HepG2 (cell line): ENCODE data around the gene ATP13A3. TPM values are rescaled to one million over a fixed set of nuclear protein-coding genes. Genes with fewer than 3 reads are reported as not detected.

Experiments used
- ATAC-seq: fragments of 200-7000 bp; cut with Tn5 transposase; 3 replicates; pipeline ENCODE4 v1.9.1; 2020; ENCODE audit warnings: mild to moderate bottlenecking, moderate library complexity
- BruUV-seq: library from RNA; stranded (reverse); fragments of 400-500 nt; replicated peaks from 2 replicates; lab custom pipeline; 2021; lab: Mats Ljungman, UMichigan
- CTCF ChIA-PET: fragments of 300-600 bp; formaldehyde crosslinking; extraction: SDS; loops from one replicate; lab custom pipeline; 2021; ENCODE audit warnings: low total read pairs, inconsistent platforms, low intra/inter-chr PET ratio; lab: Yijun Ruan, JAX
- POLR2A ChIA-PET: fragments of 350-600 bp; sonication (Branson Sonifier 250); formaldehyde crosslinking; loops from one replicate; lab custom pipeline; 2020; ENCODE audit warnings: antibody characterized with exemption, inconsistent platforms; lab: Yijun Ruan, JAX
- DNase-seq: peaks from one replicate; pipeline ENCODE4 v3.0.0-alpha.2; 2015; ENCODE audit warnings: low spot score
- FAIRE-seq: peaks from 3 replicates; lab custom pipeline; 2011; peaks lifted over from hg19 to GRCh38; lab: Jason Lieb, UNC
- H2AFZ ChIP-seq: one replicate; pipeline ENCODE4 v1.6.1; 2011; ENCODE audit warnings: low read length, inconsistent platforms
- H3K27ac ChIP-seq: fragments of 300-600 bp; 3 replicates; pipeline ENCODE4 v1.8.0; 2011; ENCODE audit warnings: mixed run types, mild to moderate bottlenecking, mixed read lengths, low read length, inconsistent platforms; ENCODE audit not compliant: insufficient read depth; ENCODE audit errors: extremely low read length
- H3K27me3 ChIP-seq, 2 experiments: fragments of 200-600 bp in 1 of 2; 2 replicates in 1 of 2; 3 replicates in 1 of 2; pipeline versions ENCODE4 v1.6.0 to v1.8.0; 2011; ENCODE audit warnings: low read length in 2 of 2, mild to moderate bottlenecking in 2 of 2, moderate library complexity in 2 of 2, inconsistent platforms in 1 of 2; ENCODE audit not compliant: insufficient read depth in 2 of 2, control insufficient read depth in 1 of 2
- H3K36me3 ChIP-seq, 2 experiments: fragments of 200-600 bp in 1 of 2; replicated peaks in 1 of 2; 2 replicates in 1 of 2; 3 replicates in 1 of 2; pipeline versions ENCODE4 v1.5.1 to v1.8.0; 2011; ENCODE audit warnings: low read length in 2 of 2, inconsistent platforms in 1 of 2; ENCODE audit not compliant: insufficient read depth in 2 of 2, control insufficient read depth in 1 of 2
- H3K4me1 ChIP-seq: 2 replicates; pipeline ENCODE4 v1.5.1; 2012; ENCODE audit warnings: low read length, inconsistent platforms; ENCODE audit not compliant: insufficient read depth
- H3K4me2 ChIP-seq: 2 replicates; pipeline ENCODE4 v1.6.0; 2011; ENCODE audit warnings: low read depth, low read length, inconsistent platforms
- H3K4me3 ChIP-seq, 3 experiments: fragments of 200-600 bp in 1 of 3; sonication (generic), shearing (Covaris generic) in 1 of 3; replicated peaks in 1 of 3; 2 replicates each; pipeline ENCODE4 v1.5.1; 2011 to 2016; ENCODE audit warnings: low read length in 3 of 3, inconsistent platforms in 2 of 3, low read depth in 2 of 3, mild to moderate bottlenecking in 2 of 3, control low read depth in 1 of 3, mixed read lengths in 1 of 3; ENCODE audit not compliant: insufficient read depth in 1 of 3
- H3K79me2 ChIP-seq: one replicate; pipeline ENCODE4 v1.6.1; 2011; ENCODE audit warnings: low read length, inconsistent platforms; ENCODE audit not compliant: insufficient read depth
- H3K9ac ChIP-seq: 2 replicates; pipeline ENCODE4 v1.6.0; 2011; ENCODE audit warnings: mild to moderate bottlenecking, low read depth, low read length, inconsistent platforms; ENCODE audit not compliant: insufficient read depth
- H3K9me3 ChIP-seq: 2 replicates; pipeline ENCODE4 v1.5.1; 2012; ENCODE audit warnings: mild to moderate bottlenecking, low read length
- H4K20me1 ChIP-seq: 2 replicates; pipeline ENCODE4 v1.6.0; 2011; ENCODE audit warnings: inconsistent platforms, mild to moderate bottlenecking, low read length, moderate library complexity; ENCODE audit not compliant: insufficient read depth
- CREB1 ChIP-seq, 2 experiments: fragments of 450-650 bp in 1 of 2; IDR thresholded peaks; 2 replicates each; pipeline ENCODE4 v1.6.1; 2016 to 2017; ENCODE audit warnings: control low read depth in 1 of 2, mild to moderate bottlenecking in 1 of 2, missing compliant biosample characterization in 1 of 2, missing genetic modification characterization in 1 of 2
- FOXA1 ChIP-seq, 2 experiments: fragments of 450-650 bp in 1 of 2; sonication (generic) in 1 of 2; formaldehyde crosslinking in 1 of 2; IDR thresholded peaks; 2 replicates each; pipeline versions ENCODE4 v1.4.0 to v1.6.1; 2016 to 2020; ENCODE audit warnings: missing genetic modification reagents in 1 of 2
- HDAC1 ChIP-seq: sonication (generic); formaldehyde crosslinking; IDR thresholded peaks from 2 replicates; pipeline ENCODE4 v1.5.1; 2020; ENCODE audit warnings: mild to moderate bottlenecking, missing genetic modification reagents
- HOXA9 ChIP-seq: sonication (generic); formaldehyde crosslinking; IDR thresholded peaks from 2 replicates; pipeline ENCODE4 v1.8.1; 2022; ENCODE audit warnings: missing genetic modification reagents, mild to moderate bottlenecking, moderate library complexity, borderline replicate concordance
- MEIS2 ChIP-seq: sonication (generic); formaldehyde crosslinking; IDR thresholded peaks from 2 replicates; pipeline ENCODE4 v1.9.0; 2021; ENCODE audit warnings: mild to moderate bottlenecking, missing genetic modification reagents
- SAP130 ChIP-seq: IDR thresholded peaks from 2 replicates; pipeline ENCODE4 v1.6.1; 2016; ENCODE audit warnings: low read depth
- SIN3A ChIP-seq: IDR thresholded peaks from 2 replicates; pipeline ENCODE4 v1.6.1; 2011; ENCODE audit warnings: low read depth, mild to moderate bottlenecking, control low read depth, low read length, borderline replicate concordance
- SNAI1 ChIP-seq: sonication (generic); formaldehyde crosslinking; IDR thresholded peaks from 2 replicates; pipeline ENCODE4 v1.5.0; 2020; ENCODE audit warnings: mild to moderate bottlenecking, missing genetic modification reagents, borderline replicate concordance
- TOPORS ChIP-seq: sonication (generic); formaldehyde crosslinking; IDR thresholded peaks from 2 replicates; pipeline ENCODE4 v1.8.0; 2023; ENCODE audit warnings: mild to moderate bottlenecking, missing genetic modification reagents
- ZNF563 ChIP-seq: sonication (generic); formaldehyde crosslinking; IDR thresholded peaks from 2 replicates; pipeline ENCODE4 v1.8.0; 2022; ENCODE audit warnings: mild to moderate bottlenecking, moderate library complexity, missing genetic modification reagents
- ZNF589 ChIP-seq: sonication (generic); formaldehyde crosslinking; conservative IDR thresholded peaks from 2 replicates; pipeline ENCODE4 v1.8.0; 2022; ENCODE audit warnings: mild to moderate bottlenecking, moderate library complexity, missing genetic modification reagents
- ZNF761 ChIP-seq: sonication (generic); formaldehyde crosslinking; conservative IDR thresholded peaks from 2 replicates; pipeline ENCODE4 v1.4.0; 2020; ENCODE audit warnings: mild to moderate bottlenecking, missing genetic modification reagents
- ZSCAN25 ChIP-seq: sonication (generic); formaldehyde crosslinking; IDR thresholded peaks from 2 replicates; pipeline ENCODE4 v1.8.0; 2022; ENCODE audit warnings: mild to moderate bottlenecking, missing genetic modification reagents
- WGBS: methylation state at CpG from one replicate; pipeline ENCODE4 v1.1.6; 2017; ENCODE audit warnings: low lambda C conversion rate; 5-methylcytosine and 5-hydroxymethylcytosine counted together
- in situ Hi-C: cut with HindIII; loops from 2 replicates; pipeline ENCODE4 v1.10.0; 2017; ENCODE audit warnings: low pct_unique_long_range_greater_than_20kb; ENCODE audit not compliant: extremely low pct_ligation_motif_present
- intact Hi-C: fragments of 100-400 bp; cut with micrococcal nuclease; formaldehyde crosslinking; loops from one replicate; pipeline ENCODE4 v1.10.0; 2022; ENCODE audit not compliant: unreplicated experiment
- polyA plus RNA-seq, 8 experiments: library from polyadenylated mRNA; depleted of rRNA in 3 of 8; stranded (reverse) in 7 of 8; unstranded in 1 of 8; fragments of >200 nt; fragmentation: Illumina TruSeq in 4 of 8; extraction: Trizol in 4 of 8; gene quantifications; 2 replicates each; pipeline versions ENCODE4 v1.2.1 to v1.2.3, GENCODE V29; 2011 to 2016; ENCODE audit warnings: low read depth in 4 of 8, missing spikeins in 1 of 8, mixed read lengths in 1 of 8; ENCODE audit not compliant: insufficient read depth in 1 of 8
- total RNA-seq, 5 experiments: library from RNA; depleted of rRNA; stranded (reverse); fragments of >200 nt; fragmentation: Illumina TruSeq; extraction: Trizol; gene quantifications; 2 replicates each; pipeline ENCODE4 v1.2.3, GENCODE V29; 2016; ENCODE audit warnings: low read depth in 1 of 5
- TF ChIP-seq, protein P1 (sequence below): sonication (generic); formaldehyde crosslinking; IDR thresholded peaks from 2 replicates; pipeline ENCODE4 v1.5.1; 2020; ENCODE audit warnings: mild to moderate bottlenecking, missing genetic modification reagents, moderate library complexity
- TF ChIP-seq, protein P2 (sequence below): sonication (generic); formaldehyde crosslinking; IDR thresholded peaks from 2 replicates; pipeline ENCODE4 v1.4.0; 2020; ENCODE audit warnings: missing genetic modification reagents

Gene ATP13A3
- total and polyA plus RNA-seq, 2 of the 13 experiments (the other 11 are each of a cell fraction or from before 2014, with no cell fraction given): 44.9 to 80.8 TPM

DNA sequence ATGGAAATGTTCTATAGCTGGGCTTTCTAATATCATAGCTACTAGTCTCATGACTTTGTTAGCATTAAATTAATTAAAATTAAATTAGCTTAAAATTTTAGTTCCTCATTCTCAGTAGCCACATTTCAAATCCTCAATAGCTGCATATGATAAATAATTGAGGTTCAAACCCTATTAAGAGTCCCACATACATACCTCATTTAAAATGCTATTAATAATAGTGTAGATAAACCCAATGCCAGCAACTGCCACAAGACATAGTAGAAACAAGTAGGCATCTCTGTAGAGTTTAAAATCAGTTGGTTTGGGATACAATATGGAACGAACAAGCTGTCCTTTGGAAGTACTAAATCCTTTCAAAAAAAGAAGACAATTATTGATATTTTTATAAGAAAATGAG, 39.1 kb downstream of the ATP13A3 start:
- Histone ChIP-seq H3K9me3 (no peaks in the 10 kb centered on the region), H4K20me1 (peaks cover 3% of the 10 kb centered on the region; the same call in 1 of the 2 replicates), H3K4me2 (no peak overlapping the region), H3K4me3 (no peak overlapping the region), H3K27ac (no peak overlapping the region), H3K79me2 (no peaks in the 10 kb centered on the region), H3K36me3 (peaks cover 10 to 65% of the 10 kb centered on the region in 2 experiments), H3K9ac (no peak overlapping the region), H3K4me1 (peaks cover 24% of the 10 kb centered on the region), H2AFZ (no peak overlapping the region), H3K27me3 (no peaks in the 10 kb centered on the region)
- no peak for DNase-seq
- CTCF ChIA-PET: no interaction called here
- TF ChIP-seq, protein P1, sequence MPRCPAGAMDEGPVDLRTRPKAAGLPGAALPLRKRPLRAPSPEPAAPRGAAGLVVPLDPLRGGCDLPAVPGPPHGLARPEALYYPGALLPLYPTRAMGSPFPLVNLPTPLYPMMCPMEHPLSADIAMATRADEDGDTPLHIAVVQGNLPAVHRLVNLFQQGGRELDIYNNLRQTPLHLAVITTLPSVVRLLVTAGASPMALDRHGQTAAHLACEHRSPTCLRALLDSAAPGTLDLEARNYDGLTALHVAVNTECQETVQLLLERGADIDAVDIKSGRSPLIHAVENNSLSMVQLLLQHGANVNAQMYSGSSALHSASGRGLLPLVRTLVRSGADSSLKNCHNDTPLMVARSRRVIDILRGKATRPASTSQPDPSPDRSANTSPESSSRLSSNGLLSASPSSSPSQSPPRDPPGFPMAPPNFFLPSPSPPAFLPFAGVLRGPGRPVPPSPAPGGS (CRISPR knock-in tag): no peak
- TF ChIP-seq TOPORS: no peak
- TF ChIP-seq MEIS2: no peak
- no peak for TF ChIP-seq ZSCAN25 (CRISPR knock-in tag)
- no peak for TF ChIP-seq ZNF589 (CRISPR knock-in tag)
- no TSS peak for BruUV-seq
- FAIRE-seq: no peak
- intact Hi-C loops: no loop called here
- POLR2A ChIA-PET: interaction anchor here (1.2 to 1.9 kb wide), 2 partner anchors 124 to 136 kb away, joined by 4 to 5 read pairs; no protein-coding TSS in a partner anchor
- WGBS: 97% methylated on average over 1 of the region's 1 CpG
- in situ Hi-C loops: no loop called here
- ATAC-seq: no peak

DNA sequence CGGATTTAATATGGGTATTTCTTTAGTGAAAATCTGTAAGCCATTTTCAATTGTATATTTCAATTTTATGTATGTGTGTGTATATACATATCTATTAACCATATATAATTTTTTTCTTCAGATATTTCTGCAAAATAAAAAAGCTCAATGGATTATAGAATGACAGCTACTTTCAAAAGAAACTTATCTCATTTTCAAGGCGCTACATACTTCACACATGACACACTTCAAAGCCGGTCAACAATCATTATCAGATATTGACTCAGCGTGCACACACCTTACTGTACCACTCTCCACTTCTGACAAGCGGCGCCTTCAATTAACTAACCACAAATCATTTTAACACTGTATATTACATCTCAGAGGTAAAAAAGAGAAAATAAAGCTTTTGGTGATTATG, 39.6 kb downstream of the ATP13A3 start:
- intact Hi-C loops: no loop called here
- 33% methylated on average over 6 of the region's 6 CpGs for WGBS
- Histone ChIP-seq H3K36me3 (peaks cover 10 to 67% of the 10 kb centered on the region in 2 experiments), H3K9ac (no peak overlapping the region), H2AFZ (no peak overlapping the region), H3K27ac (peak overlapping the region; percentile 46), H3K79me2 (no peaks in the 10 kb centered on the region), H3K9me3 (no peaks in the 10 kb centered on the region), H3K4me2 (peak overlapping the region; percentile 30; the same call in 1 of the 2 replicates), H4K20me1 (peaks cover 3% of the 10 kb centered on the region; the same call in 1 of the 2 replicates), H3K4me1 (peaks cover 24% of the 10 kb centered on the region), H3K4me3 (no peak overlapping the region), H3K27me3 (no peaks in the 10 kb centered on the region)
- BruUV-seq: no TSS peak
- DNase-seq (peak; percentile 67), ATAC-seq (peak; percentile 91), FAIRE-seq (no peak)
- ChIA-PET CTCF (no interaction called here), POLR2A (interaction anchor here (1.0 to 1.9 kb wide), 3 partner anchors 125 to 137 kb away, joined by 3 to 5 read pairs (median 4); no protein-coding TSS in a partner anchor)
- in situ Hi-C loops: no loop called here
- peak; percentile 49 for TF ChIP-seq SAP130 (CRISPR knock-in tag)
- TF ChIP-seq, protein P2, sequence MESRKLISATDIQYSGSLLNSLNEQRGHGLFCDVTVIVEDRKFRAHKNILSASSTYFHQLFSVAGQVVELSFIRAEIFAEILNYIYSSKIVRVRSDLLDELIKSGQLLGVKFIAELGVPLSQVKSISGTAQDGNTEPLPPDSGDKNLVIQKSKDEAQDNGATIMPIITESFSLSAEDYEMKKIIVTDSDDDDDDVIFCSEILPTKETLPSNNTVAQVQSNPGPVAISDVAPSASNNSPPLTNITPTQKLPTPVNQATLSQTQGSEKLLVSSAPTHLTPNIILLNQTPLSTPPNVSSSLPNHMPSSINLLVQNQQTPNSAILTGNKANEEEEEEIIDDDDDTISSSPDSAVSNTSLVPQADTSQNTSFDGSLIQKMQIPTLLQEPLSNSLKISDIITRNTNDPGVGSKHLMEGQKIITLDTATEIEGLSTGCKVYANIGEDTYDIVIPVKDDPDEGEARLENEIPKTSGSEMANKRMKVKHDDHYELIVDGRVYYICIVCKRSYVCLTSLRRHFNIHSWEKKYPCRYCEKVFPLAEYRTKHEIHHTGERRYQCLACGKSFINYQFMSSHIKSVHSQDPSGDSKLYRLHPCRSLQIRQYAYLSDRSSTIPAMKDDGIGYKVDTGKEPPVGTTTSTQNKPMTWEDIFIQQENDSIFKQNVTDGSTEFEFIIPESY: peak; percentile 97
- TF ChIP-seq ZNF761 (CRISPR knock-in tag): no peak
- no peak for TF ChIP-seq SIN3A
- TF ChIP-seq SNAI1 (CRISPR knock-in tag): no peak
- TF ChIP-seq HDAC1: peak; percentile 2; the same call in 1 of the 2 replicates
- TF ChIP-seq CREB1 (IDR thresholded peaks at IDR 0.05): no peak
- TF ChIP-seq CREB1 (CRISPR knock-in tag; IDR thresholded peaks at IDR 0.05): 0 out of 2 replicates have a peak, but pooled peaks have one; percentile 1
- TF ChIP-seq HOXA9 (CRISPR knock-in tag): no peak
- TF ChIP-seq ZNF563 (CRISPR knock-in tag): no peak
- no peak for TF ChIP-seq FOXA1 (IDR thresholded peaks at IDR 0.05)
- peak; percentile 86 for TF ChIP-seq FOXA1 (CRISPR knock-in tag; IDR thresholded peaks at IDR 0.05)
